Measurements from ENCODE around the gene MC3R.

DNA sequence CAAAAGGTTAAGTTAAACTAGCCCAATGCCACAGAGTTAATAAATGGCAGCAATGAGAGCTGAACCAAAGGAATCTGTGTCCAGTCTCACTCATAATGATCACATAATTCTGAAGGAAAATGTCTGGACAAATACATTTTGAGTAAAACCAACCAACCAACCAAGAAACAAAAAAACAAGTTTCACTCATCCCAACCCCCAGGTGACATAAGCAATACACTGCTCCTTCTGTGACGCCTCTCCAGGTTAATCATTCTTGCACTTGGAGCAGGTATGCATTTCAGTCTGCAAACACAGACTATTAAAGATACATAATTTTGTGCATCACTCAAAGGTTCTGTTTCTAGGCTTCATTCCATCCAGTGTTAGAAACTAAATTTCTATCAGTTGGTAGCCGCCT lies 35.2 kb upstream of the MC3R start:
- TF ChIP-seq EZH2 (IDR thresholded peaks at IDR 0.05) (no peak), POLR2AphosphoS5 (IDR thresholded peaks at IDR 0.05; ENCODE audit: borderline replicate concordance, low read depth, low read length) (no peak)

Data from SK-N-MC (cell line).